Fibroblast of lung (primary cell): ENCODE results near the gene CRABP2. TPM values are rescaled to one million over a fixed set of nuclear protein-coding genes. Genes with fewer than 3 reads are reported as not detected.

ENCODE experiments used
- DNase-seq, 2 donors: peaks; one replicate each; pipeline versions ENCODE4 v3.0.0 to v3.0.0-alpha.2; 2010; ENCODE audit warnings: low read depth in 2 of 2
- H2AFZ ChIP-seq: 2 replicates; pipeline ENCODE4 v1.5.1; 2012; ENCODE audit warnings: low read length, control low read depth, inconsistent platforms
- H3K27ac ChIP-seq: 2 replicates; pipeline ENCODE4 v1.5.1; 2011; ENCODE audit warnings: low read length, control low read depth; ENCODE audit not compliant: insufficient read depth
- H3K27me3 ChIP-seq: 2 replicates; pipeline ENCODE4 v1.5.1; 2011; ENCODE audit warnings: mild to moderate bottlenecking, low read length; ENCODE audit not compliant: control insufficient read depth, insufficient read depth
- H3K36me3 ChIP-seq: 2 replicates; pipeline ENCODE4 v1.5.1; 2011; ENCODE audit warnings: low read length; ENCODE audit not compliant: control insufficient read depth, insufficient read depth
- H3K4me1 ChIP-seq: 2 replicates; pipeline ENCODE4 v1.5.1; 2011; ENCODE audit warnings: low read length; ENCODE audit not compliant: control insufficient read depth, insufficient read depth; ENCODE audit errors: extremely low read depth
- H3K4me2 ChIP-seq: 2 replicates; pipeline ENCODE4 v1.5.1; 2011; ENCODE audit warnings: low read length, control low read depth; ENCODE audit not compliant: insufficient read depth; ENCODE audit errors: extremely low read depth
- H3K4me3 ChIP-seq, 4 experiments: fragments of 200-600 bp in 1 of 4; sonication (generic) in 1 of 4; replicated peaks in 1 of 4; 2 replicates each; pipeline ENCODE4 v1.5.1; 2011 to 2016; ENCODE audit warnings: low read length in 4 of 4, low read depth in 3 of 4, mild to moderate bottlenecking in 3 of 4, control low read depth in 2 of 4, inconsistent platforms in 1 of 4, mixed read lengths in 1 of 4; ENCODE audit not compliant: insufficient read depth in 1 of 4; ENCODE audit errors: control extremely low read depth in 1 of 4
- H3K79me2 ChIP-seq: 2 replicates; pipeline ENCODE4 v1.5.1; 2012; ENCODE audit warnings: mild to moderate bottlenecking, low read length, inconsistent platforms; ENCODE audit not compliant: control insufficient read depth, insufficient read depth
- H3K9ac ChIP-seq: 2 replicates; pipeline ENCODE4 v1.5.1; 2011; ENCODE audit warnings: mild to moderate bottlenecking, low read length, control low read depth; ENCODE audit not compliant: insufficient read depth
- H3K9me3 ChIP-seq: 2 replicates; pipeline ENCODE4 v1.5.1; 2012; ENCODE audit warnings: low read depth, low read length; ENCODE audit not compliant: control insufficient read depth, insufficient read depth
- H4K20me1 ChIP-seq: 2 replicates; pipeline ENCODE4 v1.5.1; 2011; ENCODE audit warnings: low read length; ENCODE audit not compliant: control insufficient read depth, insufficient read depth; ENCODE audit errors: extremely low read depth
- CTCF ChIP-seq, 2 donors: IDR thresholded peaks in 1 of 2; conservative IDR thresholded peaks in 1 of 2; 1 replicate in 1 of 2; 2 replicates in 1 of 2; pipeline ENCODE4 v1.5.1; 2011 to 2012; ENCODE audit warnings: low read length in 2 of 2, control low read depth in 1 of 2, inconsistent platforms in 1 of 2, low read depth in 1 of 2, mild to moderate bottlenecking in 1 of 2
- EZH2 ChIP-seq: IDR thresholded peaks from 2 replicates; pipeline ENCODE4 v1.5.1; 2012; ENCODE audit warnings: low read length, control low read depth, mild to moderate bottlenecking; ENCODE audit errors: missing control alignments
- polyA plus RNA-seq, 2 donors: library from polyadenylated mRNA; depleted of rRNA in 1 of 2; stranded (reverse) in 1 of 2; unstranded in 1 of 2; fragments of >200 nt; gene quantifications; 2 replicates each; pipeline ENCODE4 v1.2.1, GENCODE V29; 2011 to 2012; ENCODE audit warnings: missing spikeins in 1 of 2
- total RNA-seq: library from RNA; depleted of rRNA; stranded (reverse); fragments of >200 nt; gene quantifications from 2 replicates; pipeline ENCODE4 v1.2.1, GENCODE V29; 2014

The CRABP2 gene
- total and polyA plus RNA-seq, 2 donors (not counting 1 experiment from before 2014, with no cell fraction given) = 48.9 to 70.4 TPM

- DNase-seq = no peak
- Histone ChIP-seq H3K4me3 (no peak overlapping the region), H3K27ac (no peak overlapping the region), H3K27me3 (no peaks in the 10 kb centered on the region), H3K79me2 (peaks cover 20% of the 10 kb centered on the region), H4K20me1 (no peaks in the 10 kb centered on the region), H3K9ac (no peak overlapping the region), H3K9me3 (no peaks in the 10 kb centered on the region), H3K4me1 (peaks cover 37% of the 10 kb centered on the region), H2AFZ (no peak overlapping the region), H3K36me3 (peaks cover 9% of the 10 kb centered on the region), H3K4me2 (no peak overlapping the region)
- TF ChIP-seq EZH2 = no peak
- no peak for TF ChIP-seq CTCF (conservative IDR thresholded peaks at IDR 0.05 in 1 of 2, IDR thresholded peaks at IDR 0.05 in 1 of 2; ENCODE audit: low read depth in 1 of 2, low read length in 2 of 2)
These were observed 35.0 kb downstream of the CRABP2 start for GRCh38 chr1:156670359-156670758.

- Histone ChIP-seq H2AFZ (no peak overlapping the region), H3K4me3 (no peak overlapping the region), H3K27ac (no peak overlapping the region), H3K4me1 (peaks cover 38% of the 10 kb centered on the region), H3K36me3 (peaks cover 8% of the 10 kb centered on the region), H3K27me3 (no peaks in the 10 kb centered on the region), H3K4me2 (no peak overlapping the region), H3K9ac (no peak overlapping the region), H3K79me2 (peaks cover 14% of the 10 kb centered on the region), H4K20me1 (no peaks in the 10 kb centered on the region), H3K9me3 (no peaks in the 10 kb centered on the region)
- TF ChIP-seq EZH2 = no peak
- no peak for TF ChIP-seq CTCF (conservative IDR thresholded peaks at IDR 0.05 in 1 of 2, IDR thresholded peaks at IDR 0.05 in 1 of 2; ENCODE audit: low read depth in 1 of 2, low read length in 2 of 2)
- DNase-seq = no peak
These were observed 35.6 kb downstream of the CRABP2 start for GRCh38 chr1:156669794-156670193.

- no peak overlapping the region for H3K27ac ChIP-seq
- no peak overlapping the region for H3K4me2 ChIP-seq
- TF ChIP-seq EZH2 = no peak
- TF ChIP-seq CTCF (conservative IDR thresholded peaks at IDR 0.05 in 1 of 2, IDR thresholded peaks at IDR 0.05 in 1 of 2; ENCODE audit: low read depth in 1 of 2, low read length in 2 of 2) = no peak
- H2AFZ ChIP-seq = no peak overlapping the region
- no peak for DNase-seq
- H3K9me3 ChIP-seq = no peaks in the 10 kb centered on the region
- no peak overlapping the region for H3K9ac ChIP-seq
- H3K4me1 ChIP-seq = peaks cover 39% of the 10 kb centered on the region
- peaks cover 7% of the 10 kb centered on the region for H3K79me2 ChIP-seq
- no peaks in the 10 kb centered on the region for H4K20me1 ChIP-seq
- H3K4me3 ChIP-seq = no peak overlapping the region
- H3K27me3 ChIP-seq = no peaks in the 10 kb centered on the region
- H3K36me3 ChIP-seq = peaks cover 8% of the 10 kb centered on the region
These were observed 36.4 kb downstream of the CRABP2 start for GRCh38 chr1:156668801-156669637.
